Activated T-cell treated with anti-CD3 and anti-CD28 coated beads, Interleukin-2, amount 50 U/mL, for 72 hours (primary cell): ENCODE results near the gene IFNGR2. TPM values are rescaled to one million over a fixed set of nuclear protein-coding genes. Genes with fewer than 3 reads are reported as not detected.
A peak's percentile ranks its signal among the peaks of the same experiment; 100 is the strongest.
"Not testable (repeated sequence)": the region's sequence is repeated elsewhere in the genome, so short reads cannot be mapped to it uniquely, and the experiment has no call there.

Experiments
- ATAC-seq, 2 donors: fragments of 150-1000 bp; cut with Tn5 transposase; replicated peaks in 1 of 2; 2 replicates each; pipeline ENCODE4 v1.10.0; 2021; ENCODE audit warnings: moderate library complexity in 2 of 2, mild to moderate bottlenecking in 1 of 2
- DNase-seq, 2 donors: peaks; one replicate each; pipeline ENCODE4 v3.0.0; 2021 to 2022; ENCODE audit warnings: mixed read lengths in 1 of 2
- H3K27ac Mint-ChIP-seq: one replicate; pipeline ENCODE4 v1.8.0; 2022; ENCODE audit warnings: mild to moderate bottlenecking, moderate library complexity, mixed read lengths
- H3K27me3 Mint-ChIP-seq: one replicate; pipeline ENCODE4 v1.8.0; 2022; ENCODE audit warnings: low read depth, mixed read lengths
- H3K36me3 Mint-ChIP-seq, 2 donors: one replicate each; pipeline ENCODE4 v1.8.0; 2022; ENCODE audit warnings: mixed read lengths in 2 of 2, mild to moderate bottlenecking in 1 of 2; ENCODE audit not compliant: insufficient read depth in 2 of 2
- H3K4me1 Mint-ChIP-seq: one replicate; pipeline ENCODE4 v1.8.0; 2022; ENCODE audit warnings: low read depth, mixed read lengths
- H3K4me3 Mint-ChIP-seq, 2 donors: one replicate each; pipeline ENCODE4 v1.8.0; 2022; ENCODE audit warnings: mild to moderate bottlenecking in 2 of 2, mixed read lengths in 2 of 2, moderate library complexity in 2 of 2
- H3K9me3 Mint-ChIP-seq, 2 donors: one replicate each; pipeline ENCODE4 v1.8.0; 2022; ENCODE audit warnings: mixed read lengths in 2 of 2
- total RNA-seq, 2 donors: library from RNA; stranded (reverse); gene quantifications; one replicate each; pipeline ENCODE4 v1.2.3, GENCODE V29; 2022

IFNGR2 gene
- total RNA-seq, 2 donors from 2014 or later, result 25.2 to 34.6 TPM

DNA sequence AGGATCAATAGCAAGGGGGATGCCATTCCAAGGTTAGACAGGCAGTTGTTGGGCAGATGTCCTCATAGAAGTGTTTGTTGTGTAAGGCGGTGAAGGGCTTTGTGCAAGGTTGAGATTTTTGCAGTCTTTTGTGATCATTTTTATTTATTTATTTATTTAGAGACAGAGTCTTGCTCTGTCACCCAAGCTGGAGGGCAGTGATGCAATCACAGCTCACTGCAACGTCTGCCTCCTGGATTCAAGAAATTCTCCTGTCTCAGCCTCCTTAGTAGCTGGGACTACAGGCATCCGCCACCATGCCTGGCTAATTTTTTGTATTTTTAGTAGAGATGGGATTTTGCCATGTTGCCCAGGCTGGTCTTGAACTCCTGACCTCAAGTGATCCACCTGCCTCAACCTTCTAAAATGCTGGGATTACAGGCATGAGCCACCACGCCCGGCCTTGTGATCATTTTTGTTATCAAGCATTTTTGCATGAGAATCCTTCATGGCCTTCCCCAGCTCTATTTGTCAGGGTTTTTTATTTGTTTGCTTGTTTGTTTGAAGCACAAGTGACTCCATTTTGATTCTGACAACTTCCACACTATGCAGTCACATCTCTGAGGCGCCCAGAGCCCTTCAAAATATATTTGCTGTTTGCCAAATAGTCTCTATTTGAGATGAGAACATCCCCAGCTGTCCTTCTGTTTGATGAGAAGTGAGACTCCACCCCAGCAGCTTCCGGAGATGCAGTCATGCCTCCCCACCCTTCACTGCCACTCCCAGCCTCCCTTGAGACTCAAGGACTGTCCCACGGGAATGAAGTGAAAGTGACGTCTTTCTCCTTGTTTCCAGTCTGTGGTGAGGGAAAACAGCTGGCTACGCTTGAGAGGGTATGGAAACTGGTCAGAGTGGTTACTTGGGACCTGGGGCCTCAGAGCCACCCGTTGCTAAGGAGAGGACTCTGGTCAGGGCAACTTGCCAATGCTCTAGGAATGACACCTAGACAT lies 38.6 kb downstream of the IFNGR2 start:
- Mint-ChIP-seq H3K27me3 (no peaks in the 10 kb centered on the region), H3K4me3 (no peak overlapping the region), H3K27ac (no peak overlapping the region), H3K4me1 (peaks cover 11% of the 10 kb centered on the region), H3K9me3 (no peaks in the 10 kb centered on the region), H3K36me3 (peaks cover 4 to 5% of the 10 kb centered on the region in 2 donors)
- ATAC-seq, result no peak
- no peak for DNase-seq

DNA sequence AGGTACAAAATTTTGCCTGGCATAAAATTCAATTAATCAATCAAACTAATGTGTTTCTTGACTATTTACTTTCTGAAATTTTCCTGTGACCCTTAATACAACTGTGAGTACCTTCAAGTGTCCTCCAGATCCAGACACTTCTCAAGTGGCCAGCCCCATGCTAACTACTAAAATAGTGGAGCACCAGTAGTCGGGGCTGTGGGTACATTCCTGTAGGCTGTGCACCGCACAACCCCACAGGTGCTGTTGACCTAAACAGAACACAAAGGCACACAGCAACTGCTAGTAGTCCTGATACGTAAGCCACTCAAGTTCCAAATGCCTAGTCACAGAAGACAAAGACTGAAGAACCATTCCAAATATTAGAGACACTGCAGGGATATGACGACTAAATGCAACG lies 40.0 kb downstream of the IFNGR2 start:
- ATAC-seq (no peak), DNase-seq (no peak)
- Mint-ChIP-seq H3K9me3 (no peaks in the 10 kb centered on the region), H3K36me3 (peaks cover 0 to 2% of the 10 kb centered on the region in 2 donors), H3K27me3 (no peaks in the 10 kb centered on the region), H3K4me1 (peaks cover 11% of the 10 kb centered on the region), H3K27ac (no peak overlapping the region), H3K4me3 (no peak overlapping the region)

GRCh38 chr21:33444499-33444898 lies 41.3 kb downstream of the IFNGR2 start:
- no peaks in the 10 kb centered on the region for H3K9me3 Mint-ChIP-seq
- no peak overlapping the region for H3K4me3 Mint-ChIP-seq
- H3K27me3 Mint-ChIP-seq, result no peaks in the 10 kb centered on the region
- no peaks in the 10 kb centered on the region for H3K36me3 Mint-ChIP-seq
- ATAC-seq, result peak in 1 of 2 donors; percentile 5
- no peak overlapping the region for H3K27ac Mint-ChIP-seq
- peaks cover 11% of the 10 kb centered on the region for H3K4me1 Mint-ChIP-seq
- no peak for DNase-seq

GRCh38 chr21:33446620-33447019 lies 43.4 kb downstream of the IFNGR2 start:
- not testable (repeated sequence) for DNase-seq, H3K4me1 Mint-ChIP-seq, H3K4me3 Mint-ChIP-seq, H3K27ac Mint-ChIP-seq, H3K36me3 Mint-ChIP-seq, ATAC-seq, H3K27me3 Mint-ChIP-seq, H3K9me3 Mint-ChIP-seq

- no peak for DNase-seq
- no peak overlapping the region for H3K27ac Mint-ChIP-seq
- H3K36me3 Mint-ChIP-seq, result peaks cover 0 to 4% of the 10 kb centered on the region in 2 donors
- H3K4me1 Mint-ChIP-seq, result peaks cover 6% of the 10 kb centered on the region
- no peaks in the 10 kb centered on the region for H3K9me3 Mint-ChIP-seq
- H3K27me3 Mint-ChIP-seq, result no peaks in the 10 kb centered on the region
- H3K4me3 Mint-ChIP-seq, result no peak overlapping the region
- no peak for ATAC-seq
Observed at GRCh38 chr21:33449616-33450015, 46.4 kb downstream of the IFNGR2 start.

- DNase-seq (no peak), ATAC-seq (no peak)
- H3K27me3 Mint-ChIP-seq, result no peaks in the 10 kb centered on the region
- no peak overlapping the region for H3K4me3 Mint-ChIP-seq
- H3K4me1 Mint-ChIP-seq, result no peaks in the 10 kb centered on the region
- peak overlapping the region; percentile 8 for H3K27ac Mint-ChIP-seq
- peaks cover 0 to 4% of the 10 kb centered on the region in 2 donors for H3K36me3 Mint-ChIP-seq
- no peaks in the 10 kb centered on the region for H3K9me3 Mint-ChIP-seq
Observed at GRCh38 chr21:33451634-33452071, 48.4 kb downstream of the IFNGR2 start.

DNA sequence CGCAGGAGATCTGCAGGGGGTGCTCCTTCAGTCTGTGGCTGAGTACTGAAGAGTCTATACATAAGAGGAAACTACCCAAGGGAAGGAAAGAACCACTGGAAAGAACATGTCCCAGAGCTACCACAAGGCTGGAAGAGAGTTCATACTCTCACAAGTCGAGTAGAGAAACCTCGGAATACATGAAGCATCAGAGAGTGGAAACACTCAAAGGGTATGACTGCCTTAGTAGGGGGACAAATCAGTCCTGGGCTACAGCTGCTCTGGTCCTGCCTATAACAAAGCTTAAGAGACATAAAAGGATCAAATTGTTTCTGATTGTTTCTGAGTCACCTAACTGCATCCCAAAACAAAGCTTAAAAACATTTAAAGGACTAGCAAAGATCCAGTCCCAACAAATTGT lies 49.1 kb downstream of the IFNGR2 start:
- H3K36me3 Mint-ChIP-seq, result peaks cover 0 to 4% of the 10 kb centered on the region in 2 donors
- ATAC-seq (no peak), DNase-seq (no peak)
- no peaks in the 10 kb centered on the region for H3K9me3 Mint-ChIP-seq
- H3K27me3 Mint-ChIP-seq, result no peaks in the 10 kb centered on the region
- no peak overlapping the region for H3K4me3 Mint-ChIP-seq
- H3K27ac Mint-ChIP-seq, result peak overlapping the region; percentile 32
- H3K4me1 Mint-ChIP-seq, result no peaks in the 10 kb centered on the region

DNA sequence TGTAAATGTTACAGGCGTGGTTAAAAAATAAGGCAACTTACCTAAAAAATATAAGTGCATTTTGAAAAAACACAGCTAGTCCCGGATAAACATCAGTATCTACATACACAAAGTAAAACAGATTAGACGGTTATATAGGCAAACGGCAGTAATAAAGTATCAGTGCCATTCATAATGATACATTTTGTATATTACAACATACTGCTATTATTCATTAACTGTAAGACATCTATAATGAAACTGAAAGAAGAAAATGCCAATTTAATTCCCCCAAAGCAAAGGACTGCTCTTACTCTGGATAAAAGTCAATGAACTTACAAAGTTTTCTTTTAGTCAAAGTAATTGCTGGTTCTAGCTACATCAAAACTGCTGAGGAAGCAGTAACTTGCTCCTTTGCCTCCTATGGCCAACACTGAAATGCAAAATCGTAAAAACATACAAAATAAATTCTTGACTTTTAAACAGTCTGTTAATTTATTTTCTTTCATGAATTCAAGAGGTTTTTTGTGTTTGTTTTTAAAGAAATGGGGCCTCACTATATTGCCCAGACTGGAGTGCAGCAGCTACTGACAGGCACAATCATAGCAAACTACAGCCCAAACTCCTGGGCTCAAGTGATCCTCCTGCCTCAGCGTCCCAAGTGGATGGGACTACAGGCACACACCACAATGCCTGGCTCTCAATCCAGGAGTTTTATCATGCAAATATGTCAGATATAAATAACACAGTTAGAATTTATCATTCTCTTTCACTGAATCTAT lies 52.7 kb downstream of the IFNGR2 start:
- no peaks in the 10 kb centered on the region for H3K4me1 Mint-ChIP-seq
- peak in 1 of 2 donors; percentile 30 for ATAC-seq
- no peaks in the 10 kb centered on the region for H3K27me3 Mint-ChIP-seq
- H3K36me3 Mint-ChIP-seq, result peaks cover 0 to 4% of the 10 kb centered on the region in 2 donors
- no peak for DNase-seq
- H3K27ac Mint-ChIP-seq, result no peak overlapping the region
- no peak overlapping the region for H3K4me3 Mint-ChIP-seq
- no peaks in the 10 kb centered on the region for H3K9me3 Mint-ChIP-seq

GRCh38 chr21:33458861-33459260 lies 55.6 kb downstream of the IFNGR2 start:
- no peak overlapping the region for H3K27ac Mint-ChIP-seq
- no peak overlapping the region for H3K4me3 Mint-ChIP-seq
- no peaks in the 10 kb centered on the region for H3K4me1 Mint-ChIP-seq
- ATAC-seq (no peak), DNase-seq (no peak)
- no peaks in the 10 kb centered on the region for H3K27me3 Mint-ChIP-seq
- H3K9me3 Mint-ChIP-seq, result no peaks in the 10 kb centered on the region
- H3K36me3 Mint-ChIP-seq, result no peaks in the 10 kb centered on the region

DNA sequence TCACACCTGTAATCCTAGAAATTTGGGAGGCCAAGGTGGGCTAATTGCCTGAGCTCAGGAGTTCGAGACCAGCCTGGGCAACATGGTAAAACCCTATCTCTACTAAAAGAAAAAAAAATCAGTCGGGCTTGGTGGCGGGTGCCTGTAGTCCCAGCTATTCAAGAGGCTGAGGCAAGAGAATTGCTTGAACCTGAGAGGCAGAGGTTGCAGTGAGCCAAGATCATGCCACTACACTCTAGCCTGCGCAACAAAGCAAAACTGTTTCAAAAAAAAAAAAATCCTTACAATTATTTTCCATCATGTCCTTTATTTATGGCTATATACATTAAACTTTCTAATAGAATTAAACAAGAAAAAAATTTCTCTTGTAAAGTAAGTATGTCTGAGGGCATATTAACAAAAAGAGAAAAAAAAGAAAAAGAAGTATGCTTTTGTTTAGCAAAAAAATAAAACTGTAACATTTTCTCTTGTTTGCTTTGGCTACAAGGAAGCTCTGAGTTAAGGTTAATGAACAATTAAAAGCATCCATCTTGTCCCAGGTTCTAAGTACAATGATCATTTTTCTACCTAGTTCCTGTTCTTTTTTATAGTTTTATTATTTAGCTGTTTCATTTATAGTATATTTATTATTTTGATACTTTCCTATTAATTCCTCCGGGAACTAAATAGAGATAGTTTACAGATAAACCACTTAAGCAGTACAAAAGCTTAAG lies 58.5 kb downstream of the IFNGR2 start:
- no peaks in the 10 kb centered on the region for H3K36me3 Mint-ChIP-seq

GRCh38 chr21:33469183-33469582 lies 66.0 kb downstream of the IFNGR2 start:
- not testable (repeated sequence) for H3K27ac Mint-ChIP-seq, H3K36me3 Mint-ChIP-seq, H3K9me3 Mint-ChIP-seq, H3K4me3 Mint-ChIP-seq, ATAC-seq, DNase-seq, H3K4me1 Mint-ChIP-seq, H3K27me3 Mint-ChIP-seq

More for the DNA sequence above, 58.5 kb downstream of the IFNGR2 start:
- DNase-seq (no peak), ATAC-seq (no peak)
- Mint-ChIP-seq H3K27me3 (no peaks in the 10 kb centered on the region), H3K4me3 (no peak overlapping the region), H3K9me3 (no peaks in the 10 kb centered on the region), H3K27ac (no peak overlapping the region), H3K4me1 (no peaks in the 10 kb centered on the region)

GRCh38 chr21:33470701-33471100 lies 67.5 kb downstream of the IFNGR2 start:
- peaks cover 7% of the 10 kb centered on the region for H3K4me1 Mint-ChIP-seq
- no peak overlapping the region for H3K27ac Mint-ChIP-seq
- no peaks in the 10 kb centered on the region for H3K27me3 Mint-ChIP-seq
- DNase-seq (no peak), ATAC-seq (no peak)
- no peaks in the 10 kb centered on the region for H3K36me3 Mint-ChIP-seq
- no peaks in the 10 kb centered on the region for H3K9me3 Mint-ChIP-seq
- no peak overlapping the region for H3K4me3 Mint-ChIP-seq

- Mint-ChIP-seq H3K4me3 (no peak overlapping the region), H3K36me3 (no peaks in the 10 kb centered on the region), H3K9me3 (no peaks in the 10 kb centered on the region), H3K27ac (no peak overlapping the region), H3K4me1 (peaks cover 11% of the 10 kb centered on the region), H3K27me3 (no peaks in the 10 kb centered on the region)
- DNase-seq (no peak), ATAC-seq (no peak)
Observed at GRCh38 chr21:33473344-33473743, 70.1 kb downstream of the IFNGR2 start.
